ENCODE measurements around the gene SENP1. TPM values are rescaled to one million over a fixed set of nuclear protein-coding genes. Genes with fewer than 3 reads are reported as not detected.

The SENP1 gene
- total and polyA plus RNA-seq, 2 donors (not counting 3 experiments of a cell fraction or from before 2014, with no cell fraction given), result 9.9 to 20.5 TPM

- Histone ChIP-seq H3K4me1 (ENCODE audit: control insufficient read depth, extremely low read depth, insufficient read depth, low read length) (peaks cover 12% of the 10 kb centered on the region), H3K9me1 (replicated peaks; ENCODE audit: control insufficient read depth, extremely low read depth, insufficient read depth, low read length) (no peaks in the 10 kb centered on the region), H4K20me1 (replicated peaks; ENCODE audit: control insufficient read depth, extremely low read depth, insufficient read depth, low read length) (no peaks in the 10 kb centered on the region), H3K9me3 (replicated peaks; ENCODE audit: control insufficient read depth, insufficient read depth, low read length) (no peaks in the 10 kb centered on the region), H3K27me3 (ENCODE audit: control insufficient read depth in 2 of 2, insufficient read depth in 2 of 2, low read length in 2 of 2) (peaks cover 2 to 5% of the 10 kb centered on the region in 2 experiments), H3K27ac (ENCODE audit: insufficient read depth, low read depth, low read length) (peak overlapping the region; percentile 25), H3K9ac (replicated peaks; ENCODE audit: extremely low read depth, insufficient read depth, low read length) (peak overlapping the region; percentile 74), H2AFZ (ENCODE audit: low read depth, low read length) (peak overlapping the region; percentile 94), H3K79me2 (ENCODE audit: control insufficient read depth, insufficient read depth, low read length) (peaks cover 19% of the 10 kb centered on the region), H3K36me3 (ENCODE audit: control insufficient read depth in 2 of 2, extremely low read depth in 1 of 2, insufficient read depth in 2 of 2, low read length in 2 of 2) (peaks cover 4 to 5% of the 10 kb centered on the region in 2 experiments), H3K4me3 (replicated peaks in 1 of 3; ENCODE audit: insufficient read depth in 1 of 3, low read depth in 1 of 3, low read length in 3 of 3) (peak overlapping the region; percentile 80 to 94 (median 91)), H3K4me2 (ENCODE audit: insufficient read depth, low read length) (peak overlapping the region; percentile 99)
- ChIA-PET CTCF (interaction anchor here (1.1 to 2.2 kb wide), 5 partner anchors 8 to 178 kb away, joined by 3 to 5 read pairs (median 5); no protein-coding TSS in a partner anchor), POLR2A (no interaction called here)
- TF ChIP-seq, protein P1, sequence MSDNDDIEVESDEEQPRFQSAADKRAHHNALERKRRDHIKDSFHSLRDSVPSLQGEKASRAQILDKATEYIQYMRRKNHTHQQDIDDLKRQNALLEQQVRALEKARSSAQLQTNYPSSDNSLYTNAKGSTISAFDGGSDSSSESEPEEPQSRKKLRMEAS (IDR thresholded peaks at IDR 0.05; ENCODE audit: insufficient read depth, insufficient read length), result no peak
- TF ChIP-seq POLR2AphosphoS5 (IDR thresholded peaks at IDR 0.05; ENCODE audit: insufficient read depth, low read depth, low read length) (no peak), MYC (IDR thresholded peaks at IDR 0.05; ENCODE audit: low read depth, low read length) (no peak), GATA2 (IDR thresholded peaks at IDR 0.05; ENCODE audit: insufficient read depth, insufficient read length, low read depth, low read length) (no peak), JUN (IDR thresholded peaks at IDR 0.05; ENCODE audit: borderline replicate concordance, insufficient read depth, insufficient read length, low read depth) (no peak), FOS (IDR thresholded peaks at IDR 0.05; ENCODE audit: borderline replicate concordance, insufficient read depth, low read length) (no peak)
- dilution Hi-C loops (cut with MboI; ENCODE audit: extremely low pct_ligation_motif_present, low sequenced_read_pairs), result no loop called here
- intact Hi-C loops (cut with micrococcal nuclease), result loop anchor here (1.0 kb wide), 1 partner anchor 15 kb away; no protein-coding TSS in a partner anchor
- DNase-seq (ENCODE audit: low read depth, low spot score), result no peak
- peak; percentile 55 for FAIRE-seq
- BruUV-seq (replicated peaks), result TSS peak; percentile 47
Observed at GRCh38 chr12:48119834-48120195, 13.9 kb upstream of the SENP1 start.
